Activated effector memory CD4-positive, alpha-beta T cell treated with anti-CD3 and anti-CD28 coated beads, Interleukin-2, amount 50 U/mL, for 16 hours (primary cell): ENCODE results near the gene EDAR.

Experiments
- DNase-seq: peaks from one replicate; pipeline ENCODE4 v3.0.0-alpha.2; 2020

Gene EDAR

GRCh38 chr2:108938077-108938710 is 50.8 kb downstream of the EDAR start:
- no peak for DNase-seq

GRCh38 chr2:108937367-108938017 is 51.5 kb downstream of the EDAR start:
- no peak for DNase-seq

GRCh38 chr2:108936866-108937265 is 52.2 kb downstream of the EDAR start:
- DNase-seq, result no peak

DNA sequence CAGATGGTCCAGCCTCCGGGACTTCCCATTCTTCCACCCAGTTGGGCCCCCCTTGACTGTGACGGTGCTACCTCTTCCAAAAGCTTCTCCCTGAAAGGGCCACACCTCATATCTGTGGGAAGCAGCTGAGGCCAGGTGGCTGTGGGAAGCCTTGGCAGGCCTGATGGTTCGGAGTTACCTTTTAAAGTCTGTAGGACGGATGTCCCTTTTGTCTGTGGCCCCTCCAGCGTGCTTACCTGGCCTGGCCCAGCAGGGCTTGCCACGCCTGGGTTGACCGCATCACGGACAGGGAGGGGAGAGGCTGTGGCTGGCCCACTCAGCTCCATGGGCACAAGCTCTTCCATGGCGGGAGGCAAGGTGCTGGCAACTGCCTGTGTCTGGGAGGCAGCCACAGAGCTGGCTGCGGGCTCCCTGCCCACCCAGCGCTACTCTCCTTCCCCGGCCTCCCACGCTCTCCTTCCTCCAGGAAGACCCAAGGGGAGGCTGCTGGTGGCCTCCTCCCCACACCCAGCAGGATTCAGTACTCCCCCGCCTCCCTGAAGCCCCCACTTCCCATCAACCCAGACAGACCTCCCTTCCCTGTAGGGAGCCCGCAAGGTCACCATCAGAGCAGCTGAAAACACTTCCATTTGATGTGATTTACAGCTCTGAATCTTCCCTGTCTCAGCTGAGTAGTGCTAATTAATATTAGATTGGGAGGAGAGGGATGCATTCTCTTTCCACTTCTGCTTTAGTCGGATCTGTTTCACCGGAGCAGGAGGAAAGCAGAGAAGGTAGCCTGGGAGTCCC is 52.8 kb downstream of the EDAR start:
- peak; percentile 41 for DNase-seq

DNA sequence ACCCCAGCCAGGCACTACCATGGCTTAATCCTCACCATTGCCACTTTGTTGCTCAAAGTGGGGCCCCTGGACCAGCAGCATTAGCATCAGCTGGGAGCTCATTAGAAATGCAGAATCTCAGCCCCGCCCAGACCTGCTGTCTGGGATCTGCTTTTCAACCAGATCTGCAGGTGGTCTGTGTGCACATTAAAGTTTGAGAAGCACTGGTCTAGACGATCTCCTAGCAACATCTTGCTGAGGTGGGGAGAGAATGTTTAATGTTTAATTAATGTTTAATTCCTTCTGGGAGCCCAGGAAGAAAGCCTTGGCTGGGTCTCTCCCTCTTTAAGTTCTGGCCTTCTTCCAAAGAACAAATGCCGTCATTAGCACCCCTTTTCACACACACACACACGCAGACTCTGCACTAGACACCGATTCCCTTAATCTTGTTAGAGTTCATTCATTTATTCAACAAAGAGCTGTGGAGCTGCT is 53.7 kb downstream of the EDAR start:
- no peak for DNase-seq

GRCh38 chr2:108934583-108935245 is 54.3 kb downstream of the EDAR start:
- DNase-seq, result no peak

DNA sequence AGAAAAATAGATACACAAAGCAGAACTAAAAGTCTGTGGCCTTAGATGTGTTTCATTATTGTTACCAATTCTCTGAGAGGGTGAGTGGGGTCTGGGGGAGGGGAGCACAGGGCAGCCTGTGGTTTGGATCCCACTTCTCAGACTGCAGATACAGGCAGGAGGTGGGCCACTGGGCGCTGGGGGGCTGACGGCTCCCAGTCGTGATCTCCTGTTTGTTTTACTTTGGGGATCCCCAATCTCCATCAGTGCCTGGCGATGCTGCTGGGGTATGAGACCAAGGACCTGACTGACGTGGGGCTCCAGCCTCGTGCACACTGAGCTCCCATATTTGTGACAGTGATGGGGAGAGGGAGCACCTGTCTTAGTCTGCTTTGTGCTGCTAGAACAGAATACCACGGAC is 54.9 kb downstream of the EDAR start:
- DNase-seq, result no peak

DNA sequence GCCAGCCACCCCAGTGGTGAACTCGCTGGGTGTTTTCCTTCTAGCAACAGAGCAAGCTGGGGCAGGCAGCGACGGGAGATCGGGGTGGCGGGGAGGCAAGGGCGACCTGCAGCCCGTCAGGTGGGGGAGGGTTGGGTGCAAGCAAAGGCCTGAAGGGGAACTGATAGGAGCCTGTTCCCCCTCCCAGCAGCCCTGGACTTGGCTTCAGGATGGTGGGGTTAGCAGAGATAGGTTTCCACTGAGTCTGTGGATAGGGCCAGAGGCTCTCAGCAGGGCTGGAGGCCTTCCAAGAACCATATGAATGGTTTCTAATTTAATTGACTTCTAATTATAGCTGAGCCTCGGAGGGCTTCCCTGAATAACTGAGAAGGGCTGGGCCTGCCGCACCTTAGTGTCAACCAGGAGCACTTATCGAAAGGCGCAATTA is 55.3 kb downstream of the EDAR start:
- DNase-seq, result no peak

DNA sequence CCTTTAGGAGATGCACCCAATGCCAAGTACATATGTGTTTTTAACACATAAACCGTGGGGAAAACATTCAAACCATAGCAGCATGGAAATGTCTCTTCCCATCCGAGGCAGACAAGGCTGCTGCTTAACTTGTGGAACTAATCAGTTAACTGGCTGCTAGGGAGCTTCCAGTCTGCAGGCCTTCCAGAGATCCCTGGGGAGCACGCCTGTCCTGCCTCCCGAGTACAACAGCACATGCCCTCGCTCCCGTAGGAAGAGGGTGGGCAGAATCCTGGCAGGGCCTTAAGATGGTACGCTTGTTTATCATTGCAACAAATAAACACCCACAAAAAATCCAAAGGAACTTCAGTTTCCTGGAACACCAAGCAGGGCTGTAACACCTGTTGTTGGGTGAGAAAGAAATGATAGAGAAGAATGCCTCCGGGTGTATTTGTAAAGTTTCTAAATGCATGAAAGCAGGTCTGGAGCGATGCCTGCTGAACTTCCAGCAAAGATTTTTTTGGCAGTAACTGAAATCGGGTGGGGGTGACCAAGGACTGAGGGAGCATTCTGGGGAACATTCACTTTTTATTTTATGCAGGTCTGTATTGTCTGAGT is 56.2 kb downstream of the EDAR start:
- no peak for DNase-seq

DNA sequence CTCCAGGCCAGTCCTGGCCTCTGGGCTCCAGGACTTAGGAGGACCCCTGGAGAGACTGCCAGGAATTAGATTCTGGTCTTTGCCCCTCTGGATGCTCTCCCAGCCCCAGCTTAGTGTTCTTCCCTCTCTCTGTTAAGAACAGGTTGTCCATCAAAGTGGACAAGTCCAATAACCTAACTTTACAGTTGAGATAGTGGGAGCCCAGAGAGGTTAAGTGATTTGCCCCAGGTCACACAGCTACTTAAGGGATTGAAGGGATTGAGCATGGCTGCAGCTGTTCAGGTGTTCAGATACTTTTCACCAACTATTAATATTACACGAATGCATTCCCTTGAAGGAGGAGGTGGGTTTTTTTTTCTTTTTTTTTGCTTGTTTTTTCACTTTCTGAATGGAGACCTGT is 57.6 kb downstream of the EDAR start:
- no peak for DNase-seq

- DNase-seq, result no peak
Measured at GRCh38 chr2:108929807-108930425, 59.1 kb downstream of the EDAR start.

DNA sequence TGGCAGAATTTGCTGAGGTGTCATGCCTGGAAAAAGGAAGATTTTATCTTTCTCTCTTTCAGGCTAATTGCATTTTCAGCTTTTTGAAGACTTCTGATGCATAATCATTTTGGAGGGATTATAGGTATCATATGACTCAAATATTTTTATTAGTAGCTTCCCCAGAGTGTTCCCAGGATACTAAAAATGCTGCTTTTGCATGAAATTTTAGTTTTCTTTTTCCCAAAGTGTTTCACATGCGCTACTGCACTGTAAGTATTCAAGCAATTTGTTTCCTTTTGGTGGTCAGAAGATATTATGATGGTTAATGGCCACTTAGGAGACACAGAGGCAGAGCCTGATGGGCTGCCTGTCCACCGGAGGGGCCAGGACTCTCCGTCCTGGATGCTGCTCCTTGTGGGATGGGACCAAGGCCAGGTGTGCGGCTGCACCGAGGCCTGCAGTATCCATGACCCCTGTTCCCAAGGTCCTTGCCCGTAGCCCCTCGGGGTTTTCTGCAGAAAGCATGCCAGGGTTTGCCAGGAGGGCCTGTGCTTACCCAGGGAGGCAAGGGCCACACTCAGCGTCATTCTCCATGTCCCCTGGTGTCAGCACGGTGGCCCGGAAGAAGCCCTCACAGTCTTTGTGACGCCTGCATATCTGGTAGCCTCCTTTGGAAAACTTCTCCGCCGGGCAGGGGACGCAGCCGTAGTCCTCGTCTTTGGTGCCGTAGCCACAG is 60.2 kb downstream of the EDAR start:
- DNase-seq, result no peak

GRCh38 chr2:108927936-108928659 is 60.9 kb downstream of the EDAR start:
- peak; percentile 60 for DNase-seq

- peak; percentile 57 for DNase-seq
Measured at GRCh38 chr2:108927405-108927804, 61.6 kb downstream of the EDAR start.

GRCh38 chr2:108926561-108927380 is 62.2 kb downstream of the EDAR start:
- DNase-seq, result peak; percentile 50

DNA sequence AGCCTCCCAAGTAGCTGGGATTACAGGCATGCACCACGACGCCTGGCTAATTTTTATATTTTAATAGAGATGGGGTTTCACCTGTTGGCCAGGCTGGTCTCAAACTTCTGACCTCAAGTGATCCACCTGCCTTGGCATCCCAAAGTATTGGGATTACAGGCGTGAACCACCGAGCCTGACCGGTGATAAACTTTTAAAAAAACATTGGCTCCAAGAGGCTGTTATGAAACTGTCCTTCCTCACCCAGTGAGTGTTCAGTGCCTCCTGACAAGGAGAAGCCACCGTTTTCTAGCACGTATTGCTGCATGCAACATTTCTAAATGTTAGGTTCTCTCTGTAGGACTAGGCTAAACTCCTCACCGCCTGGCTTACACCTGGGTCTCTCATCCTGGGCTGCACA is 63.3 kb downstream of the EDAR start:
- DNase-seq, result peak; percentile 37

DNA sequence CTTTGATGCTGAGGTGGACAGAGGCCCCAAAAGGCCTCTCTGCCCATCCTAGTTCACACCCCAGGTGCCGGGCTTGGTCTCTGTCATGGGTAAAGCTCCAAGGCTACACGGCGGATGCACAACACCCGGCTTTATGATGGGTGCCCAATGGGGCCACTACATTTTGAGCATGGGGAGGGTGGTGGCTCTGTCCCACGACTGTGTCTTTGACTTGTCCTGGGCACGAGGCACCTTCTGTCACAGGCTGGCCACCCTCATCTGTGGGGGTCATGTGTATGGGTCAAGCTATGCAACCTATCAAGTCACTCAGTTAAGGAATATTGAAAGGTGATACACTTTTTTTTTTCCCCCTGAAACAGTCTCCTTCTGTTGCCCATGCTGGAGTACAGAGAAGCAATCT is 63.7 kb downstream of the EDAR start:
- DNase-seq, result peak; percentile 60

DNA sequence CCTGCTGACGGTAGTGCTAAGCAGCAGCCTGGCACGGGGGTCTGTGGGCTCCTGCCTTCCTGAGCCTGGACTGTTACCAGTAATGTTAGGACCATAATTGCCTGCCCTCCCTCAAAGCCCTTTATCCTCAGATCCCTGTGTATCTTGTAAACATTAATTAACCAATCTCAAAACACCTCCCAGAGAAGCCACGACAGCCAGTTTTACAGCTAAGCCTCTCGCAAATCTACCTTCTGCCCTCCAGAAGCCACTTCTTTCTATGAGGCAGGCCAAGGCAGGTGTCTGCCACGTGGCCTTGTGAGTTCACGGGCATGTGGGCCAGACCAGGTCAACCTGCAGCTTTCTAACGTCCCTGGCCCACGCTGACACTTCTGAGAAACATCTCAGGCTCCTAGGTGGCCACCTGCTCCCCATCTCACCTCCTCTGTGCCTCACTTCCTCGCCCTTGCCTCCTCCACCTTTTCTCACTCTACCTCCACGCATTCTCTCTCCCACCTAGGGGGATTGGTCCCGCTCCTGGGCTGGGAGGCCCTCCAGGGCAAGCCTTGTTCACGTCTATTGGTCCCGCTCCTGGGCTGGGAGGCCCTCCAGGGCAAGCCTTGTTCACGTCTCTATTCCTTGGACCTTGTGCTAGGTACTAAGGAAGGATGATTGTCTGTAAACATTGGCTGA is 64.3 kb downstream of the EDAR start:
- peak; percentile 36 for DNase-seq

DNA sequence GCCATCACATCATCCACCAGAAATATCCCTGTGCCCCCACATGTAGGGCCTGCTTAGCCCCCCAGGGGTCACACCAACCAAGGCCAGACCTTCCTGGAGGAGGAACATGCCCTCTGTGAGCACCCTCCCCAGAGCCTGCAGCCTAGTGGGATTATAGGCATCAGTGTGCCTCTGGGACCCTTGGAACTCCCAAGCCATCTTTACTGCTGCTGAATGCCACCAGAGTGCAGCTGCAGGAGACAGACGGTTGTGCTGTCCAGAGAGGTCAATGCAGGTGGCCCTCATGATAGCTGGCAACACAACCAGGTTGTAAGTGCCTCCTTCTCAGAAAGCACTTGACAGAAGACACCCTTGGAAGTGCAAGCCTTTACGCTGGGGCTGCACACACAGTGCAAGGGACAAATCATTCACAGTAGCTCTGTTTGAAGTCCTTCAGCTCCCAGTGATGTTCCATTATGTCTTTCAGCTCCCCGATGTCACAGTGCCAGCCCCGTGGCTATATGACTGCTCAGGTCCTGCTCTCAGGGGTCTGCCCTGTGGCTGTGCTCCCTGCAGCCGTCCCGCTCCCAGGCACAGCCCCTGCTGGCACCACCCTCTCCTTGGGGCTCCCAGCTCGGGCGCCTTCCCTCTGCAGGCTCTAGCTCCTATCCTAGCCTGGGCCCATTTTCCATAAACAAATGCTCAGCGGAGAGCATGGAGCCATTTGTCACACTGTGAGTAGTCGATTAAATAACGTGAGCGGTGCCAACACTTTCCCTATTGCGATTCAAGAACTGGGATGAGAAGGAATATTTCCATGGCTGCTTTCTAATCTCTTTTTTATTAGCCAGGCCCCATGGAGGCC is 65.1 kb downstream of the EDAR start:
- DNase-seq, result peak; percentile 54
